GM23338 (cell line): Measurements from ENCODE around the gene TMEM53. TPM values are rescaled to one million over a fixed set of nuclear protein-coding genes. Genes with fewer than 3 reads are reported as not detected.

Experiments used
- ATAC-seq: fragments of 200-7000 bp; cut with Tn5 transposase; 3 replicates; pipeline ENCODE4 v1.9.1; 2020
- DNase-seq: peaks from one replicate; pipeline ENCODE4 v3.0.0-alpha.2; 2015; ENCODE audit warnings: low spot score
- H2AFZ ChIP-seq: fragments of 200-600 bp; sonication (generic); 2 replicates; pipeline ENCODE4 v1.8.0; 2016; ENCODE audit warnings: antibody characterized with exemption, mild to moderate bottlenecking, moderate library complexity
- H3F3A ChIP-seq: fragments of 200-600 bp; sonication (generic); replicated peaks from 2 replicates; pipeline ENCODE4 v1.8.0; 2017; ENCODE audit warnings: antibody characterized with exemption, mixed run types, low read depth
- H3K27ac ChIP-seq: fragments of 200-600 bp; sonication (generic); 2 replicates; pipeline ENCODE4 v1.6.1; 2016; ENCODE audit warnings: low read depth
- H3K27me3 ChIP-seq: fragments of 200-600 bp; sonication (generic); 2 replicates; pipeline ENCODE4 v1.8.0; 2016; ENCODE audit warnings: mild to moderate bottlenecking, mixed run types, moderate library complexity; ENCODE audit not compliant: insufficient read depth
- H3K36me3 ChIP-seq: fragments of 200-600 bp; sonication (generic); 2 replicates; pipeline ENCODE4 v1.8.0; 2016; ENCODE audit warnings: mild to moderate bottlenecking; ENCODE audit not compliant: insufficient read depth
- H3K4me1 ChIP-seq: fragments of 200-600 bp; sonication (generic); 2 replicates; pipeline ENCODE4 v1.8.0; 2016; ENCODE audit warnings: mild to moderate bottlenecking, moderate library complexity; ENCODE audit not compliant: insufficient read depth
- H3K4me2 ChIP-seq: fragments of 200-600 bp; sonication (generic); 2 replicates; pipeline ENCODE4 v1.7.1; 2017; ENCODE audit warnings: mixed run types
- H3K4me3 ChIP-seq: fragments of 200-600 bp; sonication (generic); 2 replicates; pipeline ENCODE4 v1.6.1; 2016; ENCODE audit warnings: mixed run types
- H3K79me2 ChIP-seq: fragments of 200-600 bp; sonication (generic); replicated peaks from 2 replicates; pipeline ENCODE4 v1.8.0; 2017; ENCODE audit warnings: mild to moderate bottlenecking; ENCODE audit not compliant: insufficient read depth
- H3K9me2 ChIP-seq: fragments of 200-600 bp; sonication (generic); 2 replicates; pipeline ENCODE4 v1.8.0; 2017; ENCODE audit not compliant: insufficient read depth
- H4K20me1 ChIP-seq: fragments of 200-600 bp; sonication (generic); replicated peaks from 2 replicates; pipeline ENCODE4 v1.8.0; 2017; ENCODE audit warnings: mild to moderate bottlenecking; ENCODE audit not compliant: insufficient read depth
- H3K27ac Mint-ChIP-seq: 2 replicates; pipeline ENCODE4 v1.8.0; 2020; ENCODE audit warnings: inconsistent platforms, mild to moderate bottlenecking, moderate library complexity, mixed read lengths
- H3K27me3 Mint-ChIP-seq: 3 replicates; pipeline ENCODE4 v1.8.0; 2022; ENCODE audit warnings: low read depth, mild to moderate bottlenecking, moderate library complexity, mixed read lengths, inconsistent platforms; ENCODE audit not compliant: insufficient read depth, poor library complexity
- H3K36me3 Mint-ChIP-seq: 3 replicates; pipeline ENCODE4 v1.8.0; 2021; ENCODE audit warnings: low read depth, mild to moderate bottlenecking, inconsistent platforms, moderate library complexity, mixed read lengths
- H3K4me1 Mint-ChIP-seq: 3 replicates; pipeline ENCODE4 v1.8.0; 2020; ENCODE audit warnings: mild to moderate bottlenecking, inconsistent platforms, mixed read lengths
- H3K4me3 Mint-ChIP-seq: 3 replicates; pipeline ENCODE4 v1.8.0; 2021; ENCODE audit warnings: moderate library complexity, mild to moderate bottlenecking, inconsistent platforms, mixed read lengths
- H3K9me3 Mint-ChIP-seq: 3 replicates; pipeline ENCODE4 v1.8.0; 2020; ENCODE audit warnings: moderate library complexity, mild to moderate bottlenecking, inconsistent platforms, mixed read lengths
- CREB1 ChIP-seq: fragments of 250-450 bp; sonication (Bioruptor Pico); IDR thresholded peaks from 2 replicates; pipeline ENCODE4 v1.5.0; 2020; ENCODE audit warnings: low read depth, mild to moderate bottlenecking, moderate library complexity
- CTCF ChIP-seq, 2 experiments: fragments of 200-600 bp in 1 of 2; sonication (generic) in 1 of 2; conservative IDR thresholded peaks; 2 replicates each; pipeline versions ENCODE4 v1.5.1 to v1.6.1; 2016 to 2017; ENCODE audit warnings: antibody characterized with exemption in 2 of 2, low read depth in 2 of 2, mild to moderate bottlenecking in 2 of 2, moderate library complexity in 1 of 2
- ETS1 ChIP-seq: IDR thresholded peaks from 2 replicates; pipeline ENCODE4 v1.6.1; 2016; ENCODE audit warnings: antibody characterized with exemption
- EZH2 ChIP-seq: fragments of 200-600 bp; sonication (generic); IDR thresholded peaks from one replicate; pipeline ENCODE4 v1.8.0; 2017; ENCODE audit warnings: antibody characterized with exemption, mild to moderate bottlenecking, low read depth; ENCODE audit not compliant: unreplicated experiment
- JUNB ChIP-seq: IDR thresholded peaks from one replicate; pipeline ENCODE4 v1.6.1; 2016; ENCODE audit warnings: antibody characterized with exemption; ENCODE audit not compliant: unreplicated experiment
- NANOG ChIP-seq: IDR thresholded peaks from 2 replicates; pipeline ENCODE4 v1.6.1; 2016; ENCODE audit warnings: antibody characterized with exemption, borderline replicate concordance
- REST ChIP-seq: IDR thresholded peaks from one replicate; pipeline ENCODE4 v1.6.1; 2018; ENCODE audit warnings: antibody characterized with exemption; ENCODE audit not compliant: unreplicated experiment
- STAT1 ChIP-seq: IDR thresholded peaks from one replicate; pipeline ENCODE4 v1.6.1; 2016; ENCODE audit warnings: antibody characterized with exemption; ENCODE audit not compliant: unreplicated experiment
- ZNF331 ChIP-seq: fragments of 250-450 bp; sonication (Bioruptor Pico); IDR thresholded peaks from 2 replicates; pipeline ENCODE4 v1.5.0; 2020; ENCODE audit warnings: low read depth, mild to moderate bottlenecking, moderate library complexity
- polyA plus RNA-seq: library from polyadenylated mRNA; unstranded; fragments of >200 nt; fragmentation: Nextera tagmentation; extraction: Ambion mirVana; gene quantifications from 2 replicates; pipeline ENCODE4 v1.2.1, GENCODE V29; 2016
- total RNA-seq: library from RNA; depleted of rRNA; stranded (reverse); fragments of >200 nt; shearing (Covaris generic); gene quantifications from 2 replicates; pipeline ENCODE4 v1.2.3, GENCODE V29; 2014

TMEM53 gene
- total and polyA plus RNA-seq, 2 experiments from 2014 or later = 15.4 to 20.8 TPM

DNA sequence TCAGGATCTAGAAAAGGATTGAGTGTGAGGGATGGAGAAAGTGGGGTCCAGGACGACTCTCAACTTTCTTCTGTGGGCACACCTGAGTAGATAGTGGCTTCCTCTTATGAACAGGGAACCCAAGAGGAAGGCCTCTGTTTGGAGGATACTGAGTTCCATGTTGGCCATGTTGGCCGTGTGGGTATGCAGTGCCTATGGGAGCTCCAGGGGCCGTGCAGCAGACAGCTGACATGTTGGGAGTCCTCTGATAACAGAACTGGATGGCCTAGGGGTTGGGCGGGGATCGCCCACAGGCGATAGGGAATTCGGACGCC, 43.0 kb downstream of the TMEM53 start (continued):
- TF ChIP-seq STAT1 = no peak
- TF ChIP-seq REST = no peak

DNA sequence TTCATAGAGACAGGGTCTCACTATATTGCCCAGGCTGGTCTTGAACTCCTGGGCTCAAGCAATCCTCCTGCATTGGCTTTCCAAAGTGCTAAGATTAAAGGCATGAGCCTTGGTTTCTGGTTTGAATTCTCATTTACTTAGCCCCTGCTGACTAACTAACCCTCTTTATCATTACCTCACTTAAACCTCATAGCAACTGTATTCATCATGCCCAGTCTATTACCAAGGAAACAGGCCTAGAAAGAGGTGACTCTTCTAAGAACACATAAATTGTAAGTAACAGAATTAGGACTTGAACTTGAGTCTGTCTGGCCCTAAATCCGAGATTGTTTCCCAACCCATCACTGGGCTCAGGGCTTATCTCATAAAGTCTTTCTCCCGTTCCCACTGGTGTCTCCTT, 44.2 kb downstream of the TMEM53 start:
- Mint-ChIP-seq H3K4me3 (0 out of 3 replicates have a peak overlapping the region, but pooled peaks have one; percentile 87), H3K4me1 (peaks cover 20% of the 10 kb centered on the region), H3K27ac (no peak overlapping the region), H3K36me3 (peaks cover 22% of the 10 kb centered on the region), H3K9me3 (no peaks in the 10 kb centered on the region), H3K27me3 (peaks cover 4% of the 10 kb centered on the region)
- Histone ChIP-seq H3F3A (peaks cover 31% of the 10 kb centered on the region), H3K27ac (no peak overlapping the region), H3K4me1 (peaks cover 13% of the 10 kb centered on the region), H2AFZ (no peak overlapping the region), H3K79me2 (peaks cover 25% of the 10 kb centered on the region), H3K4me2 (no peak overlapping the region), H3K36me3 (0 out of 2 replicates have a peak, but pooled peaks cover 6% of the 10 kb centered on the region), H3K27me3 (no peaks in the 10 kb centered on the region), H4K20me1 (peaks cover 8% of the 10 kb centered on the region; the same call in 1 of the 2 replicates), H3K9me2 (no peaks in the 10 kb centered on the region), H3K4me3 (no peak overlapping the region)
- ATAC-seq (no peak), DNase-seq (no peak)
- TF ChIP-seq STAT1 (no peak), ETS1 (no peak), ZNF331 (CRISPR knock-in tag) (no peak), EZH2 (no peak), NANOG (no peak), CTCF (conservative IDR thresholded peaks at IDR 0.05; ENCODE audit: low read depth in 2 of 2) (no peak), REST (no peak), CREB1 (no peak), JUNB (no peak)
